SK-N-MC (cell line): ENCODE data around the gene CAPG.
"Not testable (repeated sequence)": the region's sequence is repeated elsewhere in the genome, so short reads cannot be mapped to it uniquely, and the experiment has no call there.

Source experiments
- DNase-seq: peaks from one replicate; pipeline ENCODE4 v3.0.0-alpha.2; 2011; ENCODE audit warnings: low read depth, low spot score
- H3K27ac ChIP-seq: fragments of 200-600 bp; sonication (generic); 2 replicates; pipeline ENCODE4 v1.5.1; 2016; ENCODE audit warnings: mixed run types
- H3K36me3 ChIP-seq: fragments of 200-600 bp; sonication (generic); 2 replicates; pipeline ENCODE4 v1.6.1; 2017; ENCODE audit warnings: antibody characterized with exemption, low read length, mixed read lengths; ENCODE audit not compliant: insufficient read depth
- H3K4me3 ChIP-seq: fragments of 200-600 bp; sonication (generic); 2 replicates; pipeline ENCODE4 v1.5.1; 2016
- H3K9ac ChIP-seq: fragments of 200-600 bp; sonication (generic); 2 replicates; pipeline ENCODE4 v1.8.0; 2017; ENCODE audit warnings: mixed run types, mixed read lengths; ENCODE audit not compliant: insufficient read length
- H3K9me3 ChIP-seq: fragments of 200-600 bp; sonication (generic); 2 replicates; pipeline ENCODE4 v1.6.1; 2017; ENCODE audit warnings: low read depth, mild to moderate bottlenecking, antibody characterized with exemption, low read length, moderate library complexity, mixed read lengths
- EZH2 ChIP-seq: fragments of 200-600 bp; sonication (generic); IDR thresholded peaks from one replicate; pipeline ENCODE4 v1.6.1; 2017; ENCODE audit warnings: antibody characterized with exemption
- FOXP2 ChIP-seq: optimal IDR thresholded peaks from 2 replicates; pipeline ENCODE3; 2011; ENCODE audit warnings: mild to moderate bottlenecking, moderate library complexity; ENCODE audit not compliant: insufficient read depth; ENCODE audit errors: extremely low read length, control extremely low read depth
- POLR2AphosphoS5 ChIP-seq: IDR thresholded peaks from 2 replicates; pipeline ENCODE4 v1.6.1; 2012; ENCODE audit warnings: mild to moderate bottlenecking, low read depth, low read length, borderline replicate concordance

Gene CAPG

DNA sequence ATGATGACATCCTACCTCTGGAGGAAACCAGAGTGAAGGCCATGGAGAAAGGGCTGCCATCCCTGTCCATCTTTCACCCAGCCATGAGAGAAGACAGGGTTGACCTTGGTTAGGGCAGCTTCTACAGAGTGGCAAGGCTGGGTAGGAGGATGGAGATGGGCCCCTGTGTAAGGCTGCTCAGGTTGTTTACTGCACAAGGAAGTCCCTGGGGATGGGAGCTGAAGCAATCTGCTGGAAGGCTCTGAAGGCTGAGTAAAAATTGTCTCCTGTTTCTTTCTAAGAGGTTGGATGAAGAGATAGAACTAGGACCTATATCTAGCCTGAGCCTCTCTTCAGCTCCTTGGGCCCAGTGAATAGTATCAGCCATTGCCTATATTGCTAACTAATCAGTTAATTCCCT is 41.2 kb downstream of the CAPG start:
- Histone ChIP-seq H3K4me3 (no peak overlapping the region), H3K36me3 (no peaks in the 10 kb centered on the region), H3K27ac (no peak overlapping the region), H3K9ac (no peak overlapping the region), H3K9me3 (no peaks in the 10 kb centered on the region)
- DNase-seq: no peak
- no peak for TF ChIP-seq FOXP2
- no peak for TF ChIP-seq POLR2AphosphoS5
- no peak for TF ChIP-seq EZH2

GRCh38 chr2:85367180-85367579 is 43.0 kb downstream of the CAPG start:
- Histone ChIP-seq H3K36me3 (peaks cover 8% of the 10 kb centered on the region), H3K9me3 (no peaks in the 10 kb centered on the region), H3K9ac (no peak overlapping the region), H3K4me3 (no peak overlapping the region), H3K27ac (no peak overlapping the region)
- TF ChIP-seq EZH2 (no peak), FOXP2 (no peak), POLR2AphosphoS5 (no peak)
- no peak for DNase-seq

GRCh38 chr2:85362653-85363387 is 47.3 kb downstream of the CAPG start:
- H3K4me3 ChIP-seq, DNase-seq, H3K9me3 ChIP-seq, H3K9ac ChIP-seq: not testable (repeated sequence)
- Histone ChIP-seq H3K27ac (0 out of 2 replicates have a peak overlapping the region, but pooled peaks have one; percentile 13), H3K36me3 (peaks cover 19% of the 10 kb centered on the region)

DNA sequence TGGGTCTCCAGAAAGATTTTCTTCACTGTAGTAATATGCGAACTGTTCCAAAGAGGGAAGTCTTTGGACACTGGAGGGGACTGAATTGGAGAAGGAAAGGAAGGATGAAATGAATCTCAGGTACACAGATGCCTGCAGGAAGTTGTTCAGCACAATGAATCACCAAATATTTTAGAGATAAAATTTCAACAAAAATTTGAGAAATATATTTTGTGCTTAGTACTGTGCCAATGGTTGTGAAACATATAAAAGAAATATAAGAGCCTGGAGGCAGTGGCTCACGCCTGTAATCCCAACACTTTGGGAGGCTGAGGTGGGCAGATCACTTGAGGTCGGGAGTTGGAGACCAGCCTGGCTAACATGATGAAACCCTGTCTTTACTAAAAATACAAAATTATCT is 52.4 kb downstream of the CAPG start:
- no peak overlapping the region for H3K27ac ChIP-seq
- no peak overlapping the region for H3K4me3 ChIP-seq
- peaks cover 18% of the 10 kb centered on the region; the same call in 1 of the 2 replicates for H3K36me3 ChIP-seq
- no peak overlapping the region for H3K9ac ChIP-seq
- H3K9me3 ChIP-seq: no peaks in the 10 kb centered on the region
- TF ChIP-seq FOXP2 (no peak), POLR2AphosphoS5 (no peak), EZH2 (no peak)
- DNase-seq: no peak

DNA sequence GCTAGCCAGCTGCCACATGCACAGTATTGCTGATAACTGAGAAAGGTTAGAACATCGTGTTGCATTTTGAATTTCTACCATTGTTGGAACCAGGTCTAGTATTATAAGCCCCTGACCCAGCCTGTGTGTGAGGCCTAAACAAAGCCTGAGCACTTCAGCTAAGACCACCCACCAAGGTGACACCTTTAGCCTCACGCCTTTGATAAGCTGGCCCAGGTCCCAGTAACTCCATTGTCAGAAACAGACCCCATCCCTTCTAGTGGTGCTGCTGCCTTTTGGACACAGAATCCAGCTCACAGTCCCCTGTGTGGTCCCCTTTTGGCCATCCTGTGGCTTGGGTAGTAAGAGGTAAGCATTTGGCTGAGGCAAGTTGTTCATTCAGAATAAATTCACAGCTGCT is 54.0 kb downstream of the CAPG start:
- Histone ChIP-seq H3K27ac (no peak overlapping the region), H3K4me3 (no peak overlapping the region), H3K9ac (no peak overlapping the region), H3K36me3 (peaks cover 13% of the 10 kb centered on the region; the same call in 1 of the 2 replicates), H3K9me3 (no peaks in the 10 kb centered on the region)
- TF ChIP-seq POLR2AphosphoS5 (no peak), EZH2 (no peak), FOXP2 (no peak)
- no peak for DNase-seq

DNA sequence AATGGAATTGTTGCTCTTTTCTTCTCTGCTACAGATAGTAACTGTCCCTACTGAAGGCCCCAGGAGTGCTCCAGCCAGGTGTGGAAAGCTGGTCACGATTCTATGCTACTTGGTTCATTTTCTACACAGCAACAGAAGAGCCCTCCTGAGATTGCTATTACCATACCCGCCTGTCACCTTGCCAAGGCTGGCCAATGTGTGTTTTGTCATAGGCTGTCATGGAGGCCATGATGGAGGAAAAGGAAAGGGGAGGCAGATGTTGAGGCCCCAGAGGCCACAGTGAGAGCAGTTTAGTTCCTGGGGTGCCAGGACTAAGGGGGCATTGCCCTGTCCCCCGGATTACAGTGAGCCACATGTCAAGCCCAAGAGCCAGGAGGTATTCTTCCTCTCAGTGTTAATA is 54.6 kb downstream of the CAPG start:
- peaks cover 17% of the 10 kb centered on the region; the same call in 1 of the 2 replicates for H3K36me3 ChIP-seq
- TF ChIP-seq FOXP2 (no peak), EZH2 (no peak), POLR2AphosphoS5 (no peak)
- no peak overlapping the region for H3K9ac ChIP-seq
- no peak for DNase-seq
- no peaks in the 10 kb centered on the region for H3K9me3 ChIP-seq
- H3K4me3 ChIP-seq: peak overlapping the region; percentile 90
- no peak overlapping the region for H3K27ac ChIP-seq

- no peak for TF ChIP-seq EZH2
- TF ChIP-seq FOXP2: no peak
- TF ChIP-seq POLR2AphosphoS5: no peak
- Histone ChIP-seq H3K4me3 (peak overlapping the region; percentile 90), H3K36me3 (peaks cover 17% of the 10 kb centered on the region; the same call in 1 of the 2 replicates), H3K9me3 (no peaks in the 10 kb centered on the region), H3K27ac (0 out of 2 replicates have a peak overlapping the region, but pooled peaks have one; percentile 67), H3K9ac (peak overlapping the region; percentile 89)
- DNase-seq: no peak
Observed at GRCh38 chr2:85355073-85355410, 55.1 kb downstream of the CAPG start.

GRCh38 chr2:85354286-85355072 is 55.7 kb downstream of the CAPG start, which contains the start of the genes ELMOD3 and RETSAT:
Gene ELMOD3 (plus strand): TSS chr2:85354769. CDS start chr2:85357199, 2,430 bp downstream.
Gene RETSAT (minus strand): TSS chr2:85354528. CDS start chr2:85354507, 21 bp downstream.
- DNase-seq: peak; percentile 98
- peak within 1 kb of the TSS; percentile 89 for H3K9ac ChIP-seq
- TF ChIP-seq EZH2 (no peak), POLR2AphosphoS5 (peak; percentile 97)
- H3K9me3 ChIP-seq: no peaks in the 10 kb centered on the region
- H3K27ac ChIP-seq: peak within 1 kb of the TSS; percentile 67; the same call in 1 of the 2 replicates
- peak within 1 kb of the TSS; percentile 90 for H3K4me3 ChIP-seq
- H3K36me3 ChIP-seq: peaks cover 18% of the 10 kb centered on the region; the same call in 1 of the 2 replicates
